ENCODE data around the gene CLINT1.

The CLINT1 gene

DNA sequence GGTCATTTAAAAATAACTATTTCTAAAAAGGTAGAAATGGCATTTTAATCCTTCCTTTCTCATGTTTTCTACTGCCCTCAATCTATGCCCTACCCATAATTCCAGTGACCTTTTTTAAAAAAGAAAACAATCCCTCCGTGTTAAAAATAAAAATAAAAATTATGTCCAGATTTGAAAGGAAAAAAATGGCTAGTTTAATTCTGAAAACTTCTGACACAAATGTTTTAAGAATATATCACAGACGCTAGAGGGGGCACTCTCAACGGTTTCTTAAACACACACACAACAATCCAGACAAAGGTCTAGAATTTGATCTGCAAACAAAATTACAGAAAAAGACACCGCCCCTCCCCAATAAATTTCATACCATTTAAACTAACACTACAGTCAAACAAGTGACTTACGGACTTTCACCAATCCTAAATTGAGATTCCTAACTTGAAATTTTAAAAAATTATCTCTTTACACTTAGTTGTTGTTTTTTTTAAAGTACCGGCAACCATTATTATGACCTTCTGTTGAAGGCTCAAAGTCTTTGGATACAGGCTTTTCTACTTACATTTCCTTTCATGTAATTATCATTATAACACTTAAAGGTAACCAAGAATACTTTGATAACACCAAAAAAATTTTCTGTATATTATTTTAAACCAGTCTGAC lies 38.2 kb downstream of the CLINT1 start:
- in situ Hi-C loops (cut with HindIII; ENCODE audit: low sequenced_read_pairs) = no loop called here
- TF ChIP-seq, protein P1, sequence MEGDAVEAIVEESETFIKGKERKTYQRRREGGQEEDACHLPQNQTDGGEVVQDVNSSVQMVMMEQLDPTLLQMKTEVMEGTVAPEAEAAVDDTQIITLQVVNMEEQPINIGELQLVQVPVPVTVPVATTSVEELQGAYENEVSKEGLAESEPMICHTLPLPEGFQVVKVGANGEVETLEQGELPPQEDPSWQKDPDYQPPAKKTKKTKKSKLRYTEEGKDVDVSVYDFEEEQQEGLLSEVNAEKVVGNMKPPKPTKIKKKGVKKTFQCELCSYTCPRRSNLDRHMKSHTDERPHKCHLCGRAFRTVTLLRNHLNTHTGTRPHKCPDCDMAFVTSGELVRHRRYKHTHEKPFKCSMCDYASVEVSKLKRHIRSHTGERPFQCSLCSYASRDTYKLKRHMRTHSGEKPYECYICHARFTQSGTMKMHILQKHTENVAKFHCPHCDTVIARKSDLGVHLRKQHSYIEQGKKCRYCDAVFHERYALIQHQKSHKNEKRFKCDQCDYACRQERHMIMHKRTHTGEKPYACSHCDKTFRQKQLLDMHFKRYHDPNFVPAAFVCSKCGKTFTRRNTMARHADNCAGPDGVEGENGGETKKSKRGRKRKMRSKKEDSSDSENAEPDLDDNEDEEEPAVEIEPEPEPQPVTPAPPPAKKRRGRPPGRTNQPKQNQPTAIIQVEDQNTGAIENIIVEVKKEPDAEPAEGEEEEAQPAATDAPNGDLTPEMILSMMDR (IDR thresholded peaks at IDR 0.05; ENCODE audit: low read depth, low read length, missing control alignments) = peak; percentile 47
- peak; percentile 31 for DNase-seq (ENCODE audit: low read depth)
- no peak overlapping the region for H3K4me3 ChIP-seq (ENCODE audit: low read depth, low read length)

DNA sequence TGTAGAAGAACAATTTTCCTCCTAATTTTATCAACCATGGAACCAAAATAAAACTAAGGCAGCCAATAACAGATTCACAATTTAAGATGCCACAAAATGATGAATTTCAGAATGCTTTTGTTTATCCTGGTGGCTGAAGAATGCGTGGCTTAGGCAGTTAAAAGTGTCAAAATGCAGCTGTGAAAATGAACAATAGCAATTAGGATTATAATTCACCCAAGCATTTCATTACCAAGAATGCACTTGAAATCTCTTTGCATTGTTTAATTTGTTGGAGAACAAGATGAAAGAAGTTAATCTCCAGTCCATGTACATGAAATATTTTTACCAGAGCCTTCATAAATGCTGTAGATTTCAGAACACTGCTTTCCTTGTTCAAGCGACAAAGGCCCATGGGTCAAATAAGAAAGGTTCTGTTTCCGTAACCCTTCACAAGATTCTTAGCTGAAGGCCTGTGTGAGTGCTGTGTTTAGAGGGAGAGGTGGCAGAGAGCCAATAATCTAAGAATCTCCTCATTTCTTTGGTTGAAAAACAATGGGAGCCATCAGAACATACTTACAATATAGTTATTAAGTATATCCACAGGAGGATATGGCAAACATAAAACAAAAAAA lies 39.3 kb downstream of the CLINT1 start:
- in situ Hi-C loops (cut with HindIII; ENCODE audit: low sequenced_read_pairs) = no loop called here
- TF ChIP-seq, protein P1 (IDR thresholded peaks at IDR 0.05; ENCODE audit: low read depth, low read length, missing control alignments) = no peak

DNA sequence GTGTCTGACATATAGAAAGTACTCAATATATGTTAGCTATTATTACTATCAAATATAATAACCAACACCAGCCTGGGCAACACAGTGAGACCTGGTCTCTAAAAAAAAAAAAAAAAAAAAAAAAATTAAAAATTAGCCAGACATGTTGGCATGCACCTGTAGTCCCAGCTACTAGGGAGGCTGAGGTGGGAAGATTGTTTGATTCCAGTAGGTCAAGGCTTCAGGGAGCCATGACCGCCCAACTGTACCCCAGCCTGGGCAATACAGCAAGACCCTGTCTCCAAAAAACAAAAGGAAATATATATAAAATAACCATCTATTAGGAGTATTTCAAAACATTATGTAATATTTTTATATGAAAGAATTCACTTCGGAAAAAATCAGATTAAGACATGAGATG lies 40.6 kb downstream of the CLINT1 start:
- no peak for DNase-seq (ENCODE audit: low read depth)
- in situ Hi-C loops (cut with HindIII; ENCODE audit: low sequenced_read_pairs) = no loop called here
- H3K4me3 ChIP-seq (ENCODE audit: low read depth, low read length) = no peak overlapping the region
- TF ChIP-seq, protein P1 (IDR thresholded peaks at IDR 0.05; ENCODE audit: low read depth, low read length, missing control alignments) = no peak

More for the DNA sequence above, 39.3 kb downstream of the CLINT1 start:
- no peak overlapping the region for H3K4me3 ChIP-seq (ENCODE audit: low read depth, low read length)
- DNase-seq (ENCODE audit: low read depth) = no peak

DNA sequence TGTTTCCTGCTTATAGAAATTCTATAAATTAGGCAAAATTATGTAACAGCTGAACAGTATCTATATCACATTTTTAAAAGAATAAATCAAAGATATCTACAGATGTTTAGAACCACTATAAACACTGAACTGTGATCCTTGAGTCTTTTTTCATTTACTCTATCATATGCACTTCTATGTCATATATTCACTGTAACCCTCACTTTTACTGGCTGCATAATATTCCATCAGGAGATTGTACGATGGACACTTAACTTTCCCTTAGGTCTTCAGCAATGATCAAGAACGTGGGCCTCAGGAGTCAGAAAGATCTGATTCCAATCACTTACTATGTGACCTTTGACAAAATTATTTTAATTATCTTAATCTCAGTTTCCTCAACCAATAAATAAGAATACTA lies 41.0 kb downstream of the CLINT1 start:
- in situ Hi-C loops (cut with HindIII; ENCODE audit: low sequenced_read_pairs) = no loop called here
- TF ChIP-seq, protein P1 (IDR thresholded peaks at IDR 0.05; ENCODE audit: low read depth, low read length, missing control alignments) = no peak
- no peak overlapping the region for H3K4me3 ChIP-seq (ENCODE audit: low read depth, low read length)
- no peak for DNase-seq (ENCODE audit: low read depth)

DNA sequence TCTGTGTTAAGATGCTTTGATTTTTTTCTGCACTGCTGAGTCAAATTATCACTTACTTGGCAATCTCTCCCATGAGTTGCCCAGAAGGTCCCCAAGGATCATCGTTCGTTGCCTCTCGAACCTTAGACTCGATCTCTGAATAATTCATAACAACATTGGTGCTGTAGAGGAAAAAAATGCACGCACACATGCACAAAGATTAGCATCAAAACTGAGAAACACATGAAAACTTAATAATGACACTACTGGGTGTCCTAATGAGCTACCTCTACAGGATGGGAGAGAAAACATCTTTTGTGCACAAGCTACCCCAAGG lies 41.6 kb downstream of the CLINT1 start:
- no peak overlapping the region for H3K4me3 ChIP-seq (ENCODE audit: low read depth, low read length)
- in situ Hi-C loops (cut with HindIII; ENCODE audit: low sequenced_read_pairs) = no loop called here
- DNase-seq (ENCODE audit: low read depth) = no peak
- TF ChIP-seq, protein P1 (IDR thresholded peaks at IDR 0.05; ENCODE audit: low read depth, low read length, missing control alignments) = no peak

DNA sequence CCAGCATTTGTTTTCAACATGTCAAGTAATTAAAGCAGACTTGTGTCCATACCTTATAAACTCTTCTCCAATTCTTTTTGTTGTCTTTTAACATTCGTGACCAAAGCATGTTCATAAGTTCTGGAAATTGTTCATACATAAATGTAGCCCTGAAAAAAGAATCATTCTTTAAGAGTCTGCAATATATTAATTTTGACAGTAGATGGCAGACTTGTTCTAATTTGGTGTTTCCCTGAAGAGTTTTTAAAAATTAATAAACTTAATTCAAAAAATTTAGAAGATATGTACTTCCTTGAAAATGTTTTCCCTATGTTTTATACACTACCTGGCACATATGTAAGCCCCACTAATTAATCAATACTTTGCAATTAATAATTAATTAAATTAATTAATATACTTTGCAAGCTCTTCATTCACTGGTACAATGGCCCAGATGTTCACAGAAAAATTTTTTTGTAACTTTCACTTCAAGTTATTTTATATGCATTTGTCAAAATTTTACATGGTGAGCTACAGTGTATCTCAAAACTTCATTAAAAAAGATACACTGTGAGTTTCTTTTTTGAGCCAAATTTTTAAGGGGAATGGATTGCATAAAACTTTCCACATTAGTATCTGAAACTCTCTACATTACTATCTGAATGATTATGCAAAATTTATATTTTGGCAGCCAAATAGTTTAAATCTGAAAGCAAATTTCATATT lies 42.1 kb downstream of the CLINT1 start:
- TF ChIP-seq, protein P1 (IDR thresholded peaks at IDR 0.05; ENCODE audit: low read depth, low read length, missing control alignments) = no peak
- no peak for DNase-seq (ENCODE audit: low read depth)
- H3K4me3 ChIP-seq (ENCODE audit: low read depth, low read length) = no peak overlapping the region
- in situ Hi-C loops (cut with HindIII; ENCODE audit: low sequenced_read_pairs) = no loop called here

Measured in astrocyte of the cerebellum (primary cell).